ENCODE results near the gene CIB1.

Gene CIB1

GRCh38 chr15:90239371-90239770, 5.6 kb upstream of the CIB1 start:
- DNase-seq = no peak

- no peak for DNase-seq
These were observed 601 bp upstream of the CIB1 start, which contains the start of gene GDPGP1 for GRCh38 chr15:90234096-90234988. GDPGP1 (plus strand) TSS chr15:90234209; CDS start chr15:90240909, 6,700 bp downstream.

- DNase-seq = no peak
These were observed 777 bp downstream of the CIB1 start for GRCh38 chr15:90232941-90233386.

GRCh38 chr15:90232196-90232595, 1.5 kb downstream of the CIB1 start:
- no peak for DNase-seq

- peak; percentile 50 for DNase-seq
These were observed 2.4 kb downstream of the CIB1 start for GRCh38 chr15:90231028-90232017.

GRCh38 chr15:90230610-90231009, 3.1 kb downstream of the CIB1 start:
- DNase-seq = no peak

- DNase-seq = no peak
These were observed 3.7 kb downstream of the CIB1 start for GRCh38 chr15:90230071-90230494.

GRCh38 chr15:90228960-90229359, 4.8 kb downstream of the CIB1 start:
- no peak for DNase-seq

GRCh38 chr15:90227816-90228772, 5.6 kb downstream of the CIB1 start:
- no peak for DNase-seq

GRCh38 chr15:90227336-90227735, 6.4 kb downstream of the CIB1 start:
- no peak for DNase-seq

- no peak for DNase-seq
These were observed 8.1 kb downstream of the CIB1 start for GRCh38 chr15:90225504-90226234.

GRCh38 chr15:90225047-90225446, 8.7 kb downstream of the CIB1 start:
- DNase-seq = no peak

GRCh38 chr15:90223441-90224165, 10.1 kb downstream of the CIB1 start:
- DNase-seq = no peak

- no peak for DNase-seq
These were observed 11.2 kb downstream of the CIB1 start for GRCh38 chr15:90222547-90222946.

GRCh38 chr15:90221246-90221900, 12.4 kb downstream of the CIB1 start:
- DNase-seq = no peak

- DNase-seq = peak; percentile 45
These were observed 14.2 kb downstream of the CIB1 start for GRCh38 chr15:90219421-90220141.

- no peak for DNase-seq
These were observed 15.9 kb downstream of the CIB1 start for GRCh38 chr15:90217671-90218394.

- DNase-seq = no peak
These were observed 19.1 kb downstream of the CIB1 start for GRCh38 chr15:90214553-90215196.

Data from activated T-cell treated with anti-CD3 and anti-CD28 coated beads for 4 hours (primary cell).